Body of pancreas (tissue), 4 donors: ENCODE measurements around the gene GNB5.

ENCODE experiments used
- CTCF ChIP-seq, 7 experiments: fragments of 450-650 bp in 4 of 7; fragments of 200-600 bp in 3 of 7; sonication (generic) in 3 of 7; IDR thresholded peaks; one replicate each; pipeline ENCODE4 v1.5.1; 2016 to 2019; ENCODE audit warnings: antibody characterized with exemption in 7 of 7
- POLR2A ChIP-seq, 3 donors: fragments of 450-650 bp; IDR thresholded peaks; one replicate each; pipeline ENCODE4 v1.6.1; 2016; ENCODE audit warnings: antibody characterized with exemption in 3 of 3, mild to moderate bottlenecking in 2 of 3

- peak; percentile 54 to 84 (median 71) for TF ChIP-seq CTCF (IDR thresholded peaks at IDR 0.05)
- no peak for TF ChIP-seq POLR2A (IDR thresholded peaks at IDR 0.05)
These were observed 17.2 kb upstream of the GNB5 start for GRCh38 chr15:52208306-52208946.
